G401.6 (cell line): Measurements from ENCODE around the gene PCDH1.

Experiments
- FAIRE-seq: peaks from 2 replicates; lab custom pipeline; 2012; peaks lifted over from hg19 to GRCh38; lab: Jason Lieb, UNC

The PCDH1 gene

DNA sequence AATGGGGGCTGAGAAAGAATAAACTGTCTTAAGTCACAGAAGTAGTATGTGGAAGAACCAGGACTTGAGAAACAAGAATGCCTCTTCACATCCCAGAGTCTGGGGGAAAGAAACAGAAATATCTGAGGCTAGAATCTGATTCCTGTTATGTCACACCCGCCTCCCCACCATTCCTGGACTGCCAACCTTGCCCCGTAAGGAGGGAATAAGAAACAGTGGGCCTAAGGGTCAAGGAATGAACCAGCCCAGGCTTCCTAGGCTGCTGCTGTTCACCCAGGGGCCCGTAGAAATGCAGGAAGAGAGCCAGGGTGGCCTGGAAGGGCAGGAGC is 4.3 kb downstream of the PCDH1 start:
- FAIRE-seq, result no peak

- no peak for FAIRE-seq
Observed at GRCh38 chr5:141872496-141873356, 5.5 kb downstream of the PCDH1 start.

DNA sequence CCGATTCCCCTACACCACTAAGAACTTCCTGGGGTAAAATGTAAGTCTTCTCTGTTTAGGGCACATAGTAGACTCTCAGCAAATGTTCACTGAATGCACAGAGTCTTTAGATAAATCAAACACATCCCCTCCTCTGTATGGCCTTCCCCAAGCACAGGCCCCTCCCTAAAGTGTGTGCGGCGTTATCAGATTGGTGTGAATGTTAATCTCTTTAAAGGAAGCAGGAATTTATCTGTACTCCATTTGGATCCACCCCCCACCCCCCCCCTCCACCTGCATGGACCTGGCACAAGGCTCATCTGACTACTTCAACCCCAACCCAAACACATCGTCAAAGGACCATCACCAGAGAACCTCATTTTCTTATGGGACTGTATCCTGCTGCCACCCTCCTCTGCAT is 6.3 kb downstream of the PCDH1 start:
- FAIRE-seq, result no peak

DNA sequence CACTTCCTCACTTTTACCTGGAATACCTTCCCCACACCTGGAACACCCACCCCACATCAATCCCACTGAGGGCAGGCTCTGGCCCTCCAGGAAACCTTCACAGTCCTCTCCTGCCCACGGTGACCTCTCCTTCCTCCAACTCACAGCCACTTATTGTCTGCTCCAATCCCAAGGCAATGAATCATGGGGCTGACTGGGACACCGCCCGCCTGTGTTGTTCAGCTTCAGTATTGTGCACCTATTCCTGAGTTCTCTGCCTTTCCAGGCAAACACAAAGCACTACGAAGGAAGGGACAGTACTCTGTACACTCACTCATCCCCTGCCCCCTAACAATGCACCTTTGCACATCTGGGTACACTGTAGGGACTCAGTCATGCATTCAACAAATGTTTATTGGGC is 7.3 kb downstream of the PCDH1 start:
- FAIRE-seq, result no peak

GRCh38 chr5:141870228-141870627 is 8.0 kb downstream of the PCDH1 start:
- no peak for FAIRE-seq

DNA sequence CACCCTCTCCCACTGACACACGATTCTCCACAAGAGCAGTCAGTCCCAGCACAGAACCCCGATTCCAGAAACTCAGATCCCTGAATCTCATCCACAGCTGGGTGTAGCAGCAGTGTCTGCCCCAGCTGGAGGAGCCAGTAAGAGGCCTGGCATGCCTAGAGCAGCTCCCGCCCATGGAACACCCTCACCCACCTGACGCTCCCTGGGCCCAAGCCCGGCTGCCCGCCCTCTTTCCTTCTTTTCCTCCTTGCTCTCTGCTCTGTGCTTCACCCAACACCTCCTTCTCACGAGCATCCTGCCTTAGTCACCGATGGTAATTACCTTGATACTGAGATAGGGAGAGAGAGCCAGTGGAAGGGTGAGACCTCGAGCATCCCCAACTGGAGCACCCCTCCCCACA is 8.7 kb downstream of the PCDH1 start:
- no peak for FAIRE-seq

DNA sequence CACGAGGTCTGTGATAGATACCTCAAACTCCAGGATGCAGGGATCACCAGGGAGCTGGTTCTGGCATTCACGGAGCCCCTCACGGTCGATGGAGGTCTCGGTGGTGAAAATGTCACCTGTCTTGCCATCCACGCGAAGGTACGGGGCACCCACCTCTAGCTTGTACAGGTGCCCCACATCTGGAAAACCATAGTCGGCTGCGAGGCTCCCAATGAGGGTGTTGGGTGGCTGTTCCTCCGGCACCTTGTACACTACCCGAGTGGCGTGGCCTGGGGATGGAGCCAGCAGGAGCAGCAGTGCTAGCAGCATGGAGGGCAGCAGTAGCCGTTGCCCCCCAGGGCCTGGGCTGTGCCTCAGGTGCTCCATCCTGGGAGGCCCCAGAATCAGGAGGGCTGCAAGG is 9.2 kb downstream of the PCDH1 start:
- FAIRE-seq, result no peak

- no peak for FAIRE-seq
Observed at GRCh38 chr5:141868541-141868940, 9.7 kb downstream of the PCDH1 start.

DNA sequence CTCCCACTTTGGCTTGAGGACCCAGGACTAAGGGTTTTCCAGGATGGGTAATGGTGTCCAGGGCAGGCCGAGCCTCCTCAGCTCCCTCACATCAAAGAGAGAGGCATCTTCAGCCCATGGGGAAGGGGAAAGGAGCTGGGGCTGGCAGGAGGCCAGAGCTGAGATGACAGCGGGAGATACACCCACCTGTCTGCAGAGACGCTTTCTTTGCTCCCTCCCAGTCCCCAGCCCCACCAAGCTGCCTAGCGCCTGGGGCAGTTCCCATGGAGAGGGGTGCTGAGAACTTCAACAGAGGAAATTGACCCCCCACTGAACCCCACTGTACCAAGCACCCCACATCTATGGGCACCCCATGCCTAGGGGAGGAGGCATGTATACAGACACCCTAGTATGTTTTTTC is 10.6 kb downstream of the PCDH1 start:
- no peak for FAIRE-seq

- FAIRE-seq, result no peak
Observed at GRCh38 chr5:141867139-141867538, 11.1 kb downstream of the PCDH1 start.

- no peak for FAIRE-seq
Observed at GRCh38 chr5:141866096-141866495, 12.1 kb downstream of the PCDH1 start.

DNA sequence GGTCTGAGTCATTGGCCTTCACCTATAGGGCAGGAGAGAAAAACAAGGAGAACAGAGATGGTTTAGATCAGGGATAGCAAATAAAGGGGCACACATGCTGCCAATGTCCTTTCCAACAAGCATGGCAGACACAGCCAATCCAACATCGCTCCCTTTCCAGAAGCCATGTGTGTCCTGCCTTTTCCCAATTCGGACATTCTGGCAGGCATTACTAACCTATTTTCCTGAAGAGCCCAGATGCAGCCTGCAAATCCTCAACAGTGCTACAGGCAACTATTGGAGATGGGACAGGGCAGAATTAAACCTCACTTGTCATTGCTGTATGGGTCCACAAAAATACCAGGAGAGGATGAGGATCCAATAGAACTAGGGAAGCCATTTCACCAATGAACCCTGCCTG is 12.8 kb downstream of the PCDH1 start:
- no peak for FAIRE-seq

GRCh38 chr5:141864371-141865370 is 13.5 kb downstream of the PCDH1 start:
- FAIRE-seq, result no peak

- FAIRE-seq, result no peak
Observed at GRCh38 chr5:141863569-141864178, 14.5 kb downstream of the PCDH1 start.

DNA sequence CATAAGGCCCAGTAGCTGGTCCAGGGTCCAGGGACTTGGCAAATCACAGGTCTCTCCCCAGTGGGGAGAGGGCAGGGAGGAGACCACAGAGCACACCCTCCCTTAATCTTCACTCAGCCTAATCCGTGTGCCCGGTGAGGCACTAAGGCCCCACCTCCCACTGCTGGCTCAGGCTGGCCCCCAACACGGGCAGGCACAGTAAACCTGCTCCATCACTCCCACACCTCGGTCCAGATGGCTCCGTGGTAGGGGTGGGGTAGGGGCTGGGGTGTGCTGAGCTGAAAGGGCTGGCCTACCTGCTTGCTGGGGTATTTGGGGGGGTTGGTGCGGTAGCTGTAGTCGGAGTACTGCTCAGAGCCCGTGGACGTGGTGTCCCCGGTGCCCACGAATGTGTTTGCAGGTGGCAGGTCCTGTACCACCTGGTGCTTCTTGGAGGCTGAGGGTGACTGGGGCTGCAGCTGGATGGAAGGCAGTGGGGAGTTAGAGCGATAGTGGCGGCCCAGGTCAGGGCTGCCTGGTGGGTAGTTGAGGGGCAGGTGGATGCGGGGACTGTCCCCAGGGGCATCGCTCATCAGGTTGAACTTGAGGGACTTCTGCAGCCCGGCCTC is 15.2 kb downstream of the PCDH1 start:
- FAIRE-seq, result no peak

- no peak for FAIRE-seq
Observed at GRCh38 chr5:141861194-141861593, 17.0 kb downstream of the PCDH1 start.

DNA sequence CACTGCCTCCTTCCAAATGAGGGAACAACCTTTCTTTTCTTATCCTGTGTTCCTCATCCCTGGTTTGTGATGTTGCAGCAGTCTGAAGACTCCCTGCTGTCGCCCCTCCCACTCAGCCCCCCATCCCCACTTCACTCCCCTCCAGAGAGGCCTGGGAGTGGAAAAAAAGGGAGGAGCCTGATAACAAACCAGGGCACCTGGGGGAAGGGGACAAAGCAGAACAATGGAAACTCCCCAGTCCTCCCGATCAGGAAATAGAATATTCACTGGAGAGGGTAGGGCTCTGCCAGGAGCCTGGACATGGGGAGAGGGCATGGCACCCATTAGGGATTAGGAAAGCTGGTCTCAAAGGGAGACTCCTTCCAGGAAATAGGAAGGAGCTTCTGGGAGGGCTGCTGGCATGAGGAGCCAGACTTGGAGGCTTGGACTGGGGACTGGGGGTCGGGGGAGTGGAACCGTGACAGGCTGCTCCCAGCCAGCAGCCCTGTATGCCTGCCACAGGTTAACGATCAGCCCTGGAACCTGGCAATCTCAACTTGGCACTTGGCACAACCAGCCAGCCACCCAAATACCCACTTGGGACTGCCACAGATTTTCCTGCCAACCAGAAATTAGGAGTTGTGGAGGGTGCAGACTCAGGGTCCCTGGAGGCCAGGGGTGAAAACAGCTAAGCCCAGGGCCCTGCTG is 20.0 kb downstream of the PCDH1 start:
- no peak for FAIRE-seq

DNA sequence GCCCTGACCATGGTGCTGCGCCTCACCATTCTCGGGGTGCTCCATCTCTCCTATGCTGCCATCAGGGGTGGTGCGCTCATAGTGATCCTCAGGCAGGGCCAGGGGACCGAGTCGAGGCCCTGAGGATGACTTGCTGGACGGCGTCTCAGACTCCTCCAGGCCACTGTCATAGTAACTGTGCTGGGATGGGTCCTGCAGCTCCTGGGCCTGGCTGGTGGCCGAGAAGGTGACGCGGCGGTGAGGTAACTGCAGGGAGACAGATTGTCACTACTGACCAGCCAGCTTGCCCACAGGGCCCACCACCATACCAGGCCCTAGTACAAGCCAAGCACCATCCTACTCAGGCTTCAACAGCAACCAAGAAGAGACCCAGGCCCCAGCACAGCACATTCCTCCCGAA is 21.0 kb downstream of the PCDH1 start:
- FAIRE-seq, result no peak

DNA sequence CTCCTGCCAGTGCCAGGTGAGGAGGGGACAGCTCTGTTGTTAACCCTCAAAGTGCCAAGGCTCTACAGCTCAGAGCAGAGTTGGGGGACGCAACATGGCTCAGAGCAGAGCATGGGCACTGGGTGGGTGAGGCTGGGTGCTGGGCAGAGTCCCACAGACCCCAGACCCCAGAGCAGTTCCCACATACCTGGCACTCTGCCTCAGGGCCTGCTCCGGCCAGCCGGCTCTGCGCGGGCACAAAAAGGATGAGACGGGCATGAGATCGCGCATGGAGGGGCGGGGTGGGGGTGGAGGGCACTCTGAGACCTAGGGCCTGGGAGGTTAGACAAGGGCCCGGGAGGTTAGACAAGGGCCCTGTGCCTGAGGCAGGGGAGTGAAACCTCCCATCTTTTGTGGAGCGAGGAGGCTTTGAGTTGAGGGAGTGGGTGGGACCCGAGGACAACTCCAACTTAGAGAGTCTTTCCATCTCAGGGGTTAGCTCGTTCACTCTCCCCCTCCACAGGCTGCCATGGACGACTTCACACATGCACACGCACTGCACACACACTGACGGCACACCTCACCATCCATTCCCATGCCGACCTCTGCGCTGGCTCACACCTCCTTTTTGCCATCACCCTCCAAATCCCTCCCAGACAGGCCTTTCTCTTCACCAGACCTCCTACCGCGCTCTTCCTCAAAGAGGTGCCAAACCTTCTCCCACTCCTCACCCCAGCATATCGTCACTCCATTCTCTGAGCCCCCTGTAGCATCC is 22.0 kb downstream of the PCDH1 start:
- no peak for FAIRE-seq

DNA sequence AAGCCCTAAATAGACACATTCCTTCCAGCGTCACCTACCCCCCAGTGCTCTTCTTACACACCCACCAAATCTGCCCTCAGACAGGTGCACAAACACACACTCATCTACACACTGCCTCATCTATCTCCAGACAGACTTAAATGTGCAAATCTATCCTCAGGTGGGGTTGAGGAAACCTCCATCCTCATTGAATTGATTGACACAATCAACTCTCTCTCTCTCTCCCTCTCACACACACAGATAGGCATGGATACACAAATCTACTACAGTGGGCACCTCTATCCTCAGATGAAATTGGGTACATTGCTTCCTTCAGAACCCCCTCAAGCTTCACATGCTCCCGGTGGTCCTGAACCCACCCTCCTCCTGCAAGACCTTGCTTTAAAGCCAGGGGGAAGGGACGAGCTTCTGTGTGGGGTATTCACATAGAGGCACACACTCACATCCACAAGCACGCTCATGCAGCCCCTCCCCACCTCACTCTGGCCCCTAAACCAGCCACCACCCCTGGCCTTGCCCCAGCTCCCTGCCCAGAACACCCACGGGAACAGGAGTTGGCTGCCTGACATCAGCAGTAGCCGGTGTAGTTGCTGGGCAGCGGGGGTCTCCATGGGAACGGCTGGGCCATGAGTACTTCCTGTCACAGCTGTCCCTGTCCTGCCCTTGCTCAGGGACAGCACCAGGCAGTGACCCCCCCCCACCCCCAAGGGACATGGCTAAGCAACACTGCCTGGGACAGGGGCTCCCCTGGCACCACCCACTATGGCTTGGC is 22.8 kb downstream of the PCDH1 start:
- no peak for FAIRE-seq
